Measurements from ENCODE around the gene POU2F2.

DNA sequence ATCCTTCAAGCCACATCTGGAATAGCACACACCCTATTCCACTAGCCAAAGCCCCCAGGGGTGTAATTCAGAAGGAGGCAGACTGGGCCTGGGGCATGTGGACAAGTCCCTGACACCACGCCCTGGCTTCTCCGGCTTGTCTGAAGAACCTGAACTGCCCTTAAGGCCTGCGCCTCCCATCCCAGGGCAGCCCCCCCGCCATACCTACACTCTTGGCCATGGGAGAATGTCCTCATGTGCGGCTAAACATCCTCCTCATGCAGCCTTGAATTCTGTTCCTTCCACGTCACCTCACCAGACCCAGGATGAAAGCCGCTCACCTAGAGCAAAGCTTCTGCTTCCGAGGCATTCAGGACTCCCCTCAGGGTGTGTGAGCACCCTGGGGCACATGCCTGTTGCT lies 24.3 kb upstream of the POU2F2 start:
- TF ChIP-seq, protein P1, sequence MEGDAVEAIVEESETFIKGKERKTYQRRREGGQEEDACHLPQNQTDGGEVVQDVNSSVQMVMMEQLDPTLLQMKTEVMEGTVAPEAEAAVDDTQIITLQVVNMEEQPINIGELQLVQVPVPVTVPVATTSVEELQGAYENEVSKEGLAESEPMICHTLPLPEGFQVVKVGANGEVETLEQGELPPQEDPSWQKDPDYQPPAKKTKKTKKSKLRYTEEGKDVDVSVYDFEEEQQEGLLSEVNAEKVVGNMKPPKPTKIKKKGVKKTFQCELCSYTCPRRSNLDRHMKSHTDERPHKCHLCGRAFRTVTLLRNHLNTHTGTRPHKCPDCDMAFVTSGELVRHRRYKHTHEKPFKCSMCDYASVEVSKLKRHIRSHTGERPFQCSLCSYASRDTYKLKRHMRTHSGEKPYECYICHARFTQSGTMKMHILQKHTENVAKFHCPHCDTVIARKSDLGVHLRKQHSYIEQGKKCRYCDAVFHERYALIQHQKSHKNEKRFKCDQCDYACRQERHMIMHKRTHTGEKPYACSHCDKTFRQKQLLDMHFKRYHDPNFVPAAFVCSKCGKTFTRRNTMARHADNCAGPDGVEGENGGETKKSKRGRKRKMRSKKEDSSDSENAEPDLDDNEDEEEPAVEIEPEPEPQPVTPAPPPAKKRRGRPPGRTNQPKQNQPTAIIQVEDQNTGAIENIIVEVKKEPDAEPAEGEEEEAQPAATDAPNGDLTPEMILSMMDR (IDR thresholded peaks at IDR 0.05): no peak
- no peak for TF ChIP-seq POLR2A (IDR thresholded peaks at IDR 0.05)

Measured in adrenal gland (tissue), 5 donors.